Activated B cell treated with CpG ODN at 0.5 μM for 24 hours (primary cell): Measurements from ENCODE around the gene ATP5PD. TPM values are rescaled to one million over a fixed set of nuclear protein-coding genes. Genes with fewer than 3 reads are reported as not detected.

Source experiments
- ATAC-seq: fragments of 200-7000 bp; cut with Tn5 transposase; one replicate; pipeline ENCODE4 v1.10.0; 2021; ENCODE audit warnings: low read depth, mild to moderate bottlenecking, moderate library complexity
- CTCF ChIA-PET: fragments of 350-600 bp; sonication (Branson Sonifier 250); formaldehyde crosslinking; loops from one replicate; lab custom pipeline; 2021; ENCODE audit warnings: antibody characterized with exemption; lab: Charles Lee
- POLR2A ChIA-PET: fragments of 350-600 bp; sonication (Branson Sonifier 250); formaldehyde crosslinking; loops from one replicate; lab custom pipeline; 2021; ENCODE audit warnings: antibody characterized with exemption; lab: Charles Lee
- DNase-seq: peaks from one replicate; pipeline ENCODE4 v3.0.0; 2022
- H3K27ac Mint-ChIP-seq: one replicate; pipeline ENCODE4 v1.8.0; 2020; ENCODE audit warnings: mixed read lengths
- H3K27me3 Mint-ChIP-seq: one replicate; pipeline ENCODE4 v1.8.0; 2021; ENCODE audit warnings: mixed read lengths
- H3K36me3 Mint-ChIP-seq: one replicate; pipeline ENCODE4 v1.8.0; 2021; ENCODE audit warnings: low read depth, mixed read lengths
- H3K4me1 Mint-ChIP-seq: one replicate; pipeline ENCODE4 v1.8.0; 2021; ENCODE audit warnings: mixed read lengths
- H3K4me3 Mint-ChIP-seq: one replicate; pipeline ENCODE4 v1.8.0; 2020; ENCODE audit warnings: mild to moderate bottlenecking, mixed read lengths
- H3K9me3 Mint-ChIP-seq: one replicate; pipeline ENCODE4 v1.8.0; 2020; ENCODE audit warnings: mixed read lengths
- intact Hi-C: fragments of 100-400 bp; cut with micrococcal nuclease; formaldehyde crosslinking; loops from one replicate; pipeline ENCODE4 v1.15.1; 2024
- total RNA-seq: library from RNA; stranded (reverse); gene quantifications from 2 replicates; pipeline ENCODE4 v1.2.3, GENCODE V29; 2022
- TF ChIP-seq, protein P1 (sequence below): fragments of 200-600 bp; IDR thresholded peaks from one replicate; pipeline ENCODE4 v1.8.0; 2022; ENCODE audit warnings: antibody characterized with exemption, mild to moderate bottlenecking

The ATP5PD gene
- total RNA-seq, 1 donor from 2014 or later, result 158 TPM

DNA sequence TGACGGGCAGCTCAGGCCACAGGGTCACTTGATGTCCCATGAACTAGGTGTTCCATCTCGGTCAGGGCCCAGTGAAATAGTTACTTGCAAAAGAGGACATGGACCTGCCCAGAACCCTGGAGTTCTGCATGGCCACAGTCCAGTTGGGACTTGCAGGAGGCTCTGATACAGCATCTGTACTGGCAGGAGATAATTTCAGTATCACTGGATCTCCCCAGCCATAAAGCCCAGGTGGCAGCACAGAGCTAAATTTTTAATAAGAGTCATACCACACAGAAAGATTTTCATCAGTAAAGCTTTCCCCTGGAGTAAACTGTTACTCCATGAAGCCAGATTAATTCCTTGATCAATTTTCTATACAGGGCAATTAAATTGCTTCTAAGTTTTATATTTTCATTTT, 23.0 kb upstream of the ATP5PD start:
- intact Hi-C loops, result loop anchor here (5.0 kb wide), 1 partner anchor 133 kb away; no protein-coding TSS in a partner anchor
- Mint-ChIP-seq H3K27me3 (no peaks in the 10 kb centered on the region), H3K36me3 (peaks cover 3% of the 10 kb centered on the region), H3K4me1 (no peaks in the 10 kb centered on the region), H3K27ac (no peak overlapping the region), H3K4me3 (no peak overlapping the region), H3K9me3 (no peaks in the 10 kb centered on the region)
- ATAC-seq (no peak), DNase-seq (no peak)
- POLR2A ChIA-PET, result interaction anchor here (0.6 to 1.6 kb wide), 2 partner anchors 9 to 193 kb away, joined by 6 to 7 read pairs; no protein-coding TSS in a partner anchor
- TF ChIP-seq, protein P1, sequence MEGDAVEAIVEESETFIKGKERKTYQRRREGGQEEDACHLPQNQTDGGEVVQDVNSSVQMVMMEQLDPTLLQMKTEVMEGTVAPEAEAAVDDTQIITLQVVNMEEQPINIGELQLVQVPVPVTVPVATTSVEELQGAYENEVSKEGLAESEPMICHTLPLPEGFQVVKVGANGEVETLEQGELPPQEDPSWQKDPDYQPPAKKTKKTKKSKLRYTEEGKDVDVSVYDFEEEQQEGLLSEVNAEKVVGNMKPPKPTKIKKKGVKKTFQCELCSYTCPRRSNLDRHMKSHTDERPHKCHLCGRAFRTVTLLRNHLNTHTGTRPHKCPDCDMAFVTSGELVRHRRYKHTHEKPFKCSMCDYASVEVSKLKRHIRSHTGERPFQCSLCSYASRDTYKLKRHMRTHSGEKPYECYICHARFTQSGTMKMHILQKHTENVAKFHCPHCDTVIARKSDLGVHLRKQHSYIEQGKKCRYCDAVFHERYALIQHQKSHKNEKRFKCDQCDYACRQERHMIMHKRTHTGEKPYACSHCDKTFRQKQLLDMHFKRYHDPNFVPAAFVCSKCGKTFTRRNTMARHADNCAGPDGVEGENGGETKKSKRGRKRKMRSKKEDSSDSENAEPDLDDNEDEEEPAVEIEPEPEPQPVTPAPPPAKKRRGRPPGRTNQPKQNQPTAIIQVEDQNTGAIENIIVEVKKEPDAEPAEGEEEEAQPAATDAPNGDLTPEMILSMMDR, result no peak
- CTCF ChIA-PET, result interaction anchor here (0.9 to 1.8 kb wide), 5 partner anchors 9 to 132 kb away, joined by 3 to 9 read pairs (median 3); partner anchors contain the start of gene MRPL58

DNA sequence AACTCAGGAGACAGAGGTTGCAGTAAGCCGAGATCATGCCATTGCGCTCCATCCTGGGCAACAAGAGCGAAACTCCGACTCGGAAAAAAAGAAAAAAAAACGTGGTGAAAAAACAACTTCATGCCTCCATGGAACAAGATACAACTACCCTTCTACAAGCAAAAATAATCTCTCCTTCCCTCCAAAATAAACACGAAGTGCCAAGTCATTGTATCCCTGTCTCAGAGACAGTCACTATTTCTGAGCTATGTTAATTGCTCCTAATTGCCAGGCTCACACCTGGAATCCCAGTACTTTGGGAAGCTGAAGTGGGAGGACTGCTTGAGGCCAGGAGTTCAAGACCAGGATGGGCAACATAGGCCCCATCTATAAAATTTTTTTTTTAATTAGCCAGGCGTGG, 22.0 kb upstream of the ATP5PD start:
- H3K9me3 Mint-ChIP-seq, result no peaks in the 10 kb centered on the region
- no peak for ATAC-seq
- peaks cover 13% of the 10 kb centered on the region for H3K36me3 Mint-ChIP-seq
- DNase-seq, result no peak
- ChIA-PET CTCF (interaction anchor here (0.7 to 1.8 kb wide), 5 partner anchors 56 to 1394 kb away, joined by 3 to 9 read pairs (median 4); partner anchors contain the start of gene MRPL58), POLR2A (interaction anchor here (1.6 kb wide), 1 partner anchor 10 kb away, joined by 7 read pairs; no protein-coding TSS in a partner anchor)
- no peak overlapping the region for H3K4me3 Mint-ChIP-seq
- no peaks in the 10 kb centered on the region for H3K4me1 Mint-ChIP-seq
- H3K27ac Mint-ChIP-seq, result no peak overlapping the region
- intact Hi-C loops, result no loop called here
- TF ChIP-seq, protein P1, result no peak
- no peaks in the 10 kb centered on the region for H3K27me3 Mint-ChIP-seq

DNA sequence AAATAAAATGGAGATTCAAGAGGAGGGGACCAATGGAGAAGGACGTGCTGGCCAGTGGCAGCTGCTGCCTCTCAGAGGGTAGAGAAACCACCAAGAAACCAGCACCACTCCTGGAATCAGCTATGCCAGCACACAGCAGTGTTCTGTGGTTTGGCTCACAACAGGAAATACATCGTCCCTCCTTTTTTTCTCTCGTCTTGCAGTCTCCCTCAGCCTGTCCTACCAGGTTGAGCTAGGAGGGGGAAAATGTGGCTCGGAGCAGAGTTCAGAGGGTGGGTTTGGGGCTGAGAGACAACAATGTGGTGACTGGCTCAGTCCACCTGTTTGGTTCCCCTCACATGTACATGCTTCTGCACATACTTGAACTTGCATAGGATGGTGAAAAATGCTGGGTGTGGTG, 21.1 kb upstream of the ATP5PD start:
- no peak overlapping the region for H3K4me3 Mint-ChIP-seq
- no peaks in the 10 kb centered on the region for H3K9me3 Mint-ChIP-seq
- no peaks in the 10 kb centered on the region for H3K4me1 Mint-ChIP-seq
- DNase-seq (no peak), ATAC-seq (no peak)
- no peaks in the 10 kb centered on the region for H3K27me3 Mint-ChIP-seq
- no peak overlapping the region for H3K27ac Mint-ChIP-seq
- intact Hi-C loops, result no loop called here
- CTCF ChIA-PET, result no interaction called here
- TF ChIP-seq, protein P1, result no peak
- POLR2A ChIA-PET, result no interaction called here
- H3K36me3 Mint-ChIP-seq, result peaks cover 22% of the 10 kb centered on the region

DNA sequence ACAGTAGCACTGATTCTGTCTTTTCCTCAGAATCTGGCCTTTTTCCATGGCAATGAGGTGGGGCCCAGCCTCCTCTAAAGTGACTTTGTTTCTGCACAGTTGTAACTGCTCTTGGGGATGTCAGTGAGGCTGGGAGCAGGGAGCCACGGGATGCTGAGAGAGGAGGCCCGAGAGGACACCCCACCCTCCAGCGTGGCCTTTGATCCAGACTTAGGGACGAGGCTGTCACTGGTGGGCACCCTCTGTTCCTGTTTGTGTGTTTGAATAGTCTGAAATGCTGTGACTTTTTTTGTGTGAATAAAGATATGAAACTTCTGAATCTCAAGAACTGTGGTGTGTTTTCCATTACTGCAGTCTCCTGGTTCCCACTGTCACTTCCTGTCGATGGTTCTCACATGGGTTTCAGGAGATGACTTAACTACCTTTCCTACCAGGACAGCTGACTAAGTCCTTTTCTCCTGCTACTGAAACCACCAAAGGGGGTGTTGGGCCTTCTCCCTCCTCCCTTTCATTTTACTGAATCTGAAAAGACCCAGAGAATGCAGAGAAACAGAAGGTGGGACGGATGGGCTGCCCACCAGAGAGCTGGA, 18.9 kb upstream of the ATP5PD start:
- no peak overlapping the region for H3K4me3 Mint-ChIP-seq
- intact Hi-C loops, result no loop called here
- peaks cover 44% of the 10 kb centered on the region for H3K36me3 Mint-ChIP-seq
- TF ChIP-seq, protein P1, result no peak
- DNase-seq (no peak), ATAC-seq (no peak)
- CTCF ChIA-PET, result no interaction called here
- POLR2A ChIA-PET, result no interaction called here
- no peak overlapping the region for H3K27ac Mint-ChIP-seq
- H3K27me3 Mint-ChIP-seq, result no peaks in the 10 kb centered on the region
- H3K9me3 Mint-ChIP-seq, result no peaks in the 10 kb centered on the region
- H3K4me1 Mint-ChIP-seq, result no peaks in the 10 kb centered on the region

DNA sequence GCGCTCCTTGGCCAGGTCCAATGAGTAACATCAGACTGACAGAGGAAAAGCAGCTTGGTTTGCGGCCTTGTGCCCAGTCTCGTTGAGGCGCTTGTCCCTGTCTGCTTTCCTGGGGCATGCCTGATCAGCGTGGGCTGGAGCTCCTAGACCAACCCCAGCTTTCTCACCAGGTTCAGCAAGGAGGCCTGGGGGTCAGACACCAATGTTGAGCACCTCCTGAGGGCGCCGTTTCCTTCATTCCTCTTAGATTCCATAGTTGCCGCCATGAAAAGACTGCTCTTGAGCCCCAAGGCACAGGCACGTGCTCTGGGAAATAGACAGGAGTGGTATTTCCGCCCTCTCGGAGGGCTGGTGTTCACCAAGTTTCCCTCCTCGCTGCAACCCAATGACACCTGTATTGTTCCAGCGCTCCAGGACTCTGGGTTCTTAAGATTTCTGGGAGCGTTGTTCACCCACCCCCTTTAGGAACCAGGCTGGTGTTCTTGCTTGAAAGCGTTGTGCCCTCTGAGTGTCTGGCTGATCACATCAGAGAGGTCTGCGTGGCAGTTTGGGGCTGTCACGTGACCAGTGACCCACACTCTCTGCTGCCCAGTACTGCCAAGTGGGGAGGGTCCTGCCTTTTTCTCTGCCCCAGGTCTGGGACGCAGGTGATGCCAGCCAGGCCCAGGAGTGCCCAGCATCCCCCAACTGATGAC, 18.2 kb upstream of the ATP5PD start:
- ChIA-PET POLR2A (no interaction called here), CTCF (no interaction called here)
- intact Hi-C loops, result loop anchor here (5.0 kb wide), 1 partner anchor 117 kb away; the partner anchor contains the start of gene SUMO2
- Mint-ChIP-seq H3K4me3 (no peak overlapping the region), H3K27ac (no peak overlapping the region), H3K27me3 (no peaks in the 10 kb centered on the region), H3K9me3 (no peaks in the 10 kb centered on the region), H3K4me1 (no peaks in the 10 kb centered on the region), H3K36me3 (peaks cover 48% of the 10 kb centered on the region)
- TF ChIP-seq, protein P1, result no peak
- DNase-seq (no peak), ATAC-seq (no peak)
